GM19043 (cell line): ENCODE data around the gene CHPF2.

Experiments used
- ATAC-seq: cut with Tn5 transposase; IDR thresholded peaks from one replicate; pipeline ENCODE4 v1.9.1; 2021; ENCODE audit warnings: low read depth; ENCODE audit not compliant: unreplicated experiment

The CHPF2 gene

DNA sequence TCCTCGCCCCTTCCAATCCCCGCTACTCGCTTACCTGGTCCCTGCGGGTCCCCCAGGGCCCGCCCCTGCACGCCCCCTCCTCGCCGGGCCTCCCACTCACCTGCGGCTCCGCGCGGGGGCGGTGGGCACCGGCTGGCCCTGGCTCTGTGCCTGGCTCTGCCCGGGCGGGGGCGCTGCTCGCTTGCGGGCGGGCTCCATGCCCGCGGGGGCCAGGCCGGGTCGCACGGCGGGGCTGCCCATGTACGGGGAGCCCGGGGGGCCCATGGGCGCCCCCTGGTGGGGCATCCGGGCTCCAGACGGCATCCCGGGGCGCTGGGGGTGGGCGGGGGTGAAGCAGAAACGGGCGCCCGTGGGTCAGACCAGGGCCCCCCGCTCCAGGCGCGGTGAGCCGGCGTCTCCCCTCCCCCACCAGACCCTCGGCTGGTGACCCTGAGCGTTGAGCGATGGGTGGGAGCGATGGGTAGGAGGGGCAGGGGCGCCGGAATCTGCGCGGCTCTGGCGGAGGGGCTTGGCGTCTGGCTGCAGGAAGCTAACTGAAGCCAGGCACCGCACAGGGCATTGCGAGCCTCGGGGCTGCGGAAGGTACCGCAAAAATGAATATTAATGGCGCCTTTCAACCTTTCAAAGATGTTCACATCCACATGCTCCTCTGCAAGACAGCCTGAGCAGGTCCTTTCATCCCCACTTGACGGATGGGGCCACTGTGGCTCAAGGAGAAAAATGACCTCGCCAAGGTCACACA, 13.2 kb downstream of the CHPF2 start:
- ATAC-seq = no peak

DNA sequence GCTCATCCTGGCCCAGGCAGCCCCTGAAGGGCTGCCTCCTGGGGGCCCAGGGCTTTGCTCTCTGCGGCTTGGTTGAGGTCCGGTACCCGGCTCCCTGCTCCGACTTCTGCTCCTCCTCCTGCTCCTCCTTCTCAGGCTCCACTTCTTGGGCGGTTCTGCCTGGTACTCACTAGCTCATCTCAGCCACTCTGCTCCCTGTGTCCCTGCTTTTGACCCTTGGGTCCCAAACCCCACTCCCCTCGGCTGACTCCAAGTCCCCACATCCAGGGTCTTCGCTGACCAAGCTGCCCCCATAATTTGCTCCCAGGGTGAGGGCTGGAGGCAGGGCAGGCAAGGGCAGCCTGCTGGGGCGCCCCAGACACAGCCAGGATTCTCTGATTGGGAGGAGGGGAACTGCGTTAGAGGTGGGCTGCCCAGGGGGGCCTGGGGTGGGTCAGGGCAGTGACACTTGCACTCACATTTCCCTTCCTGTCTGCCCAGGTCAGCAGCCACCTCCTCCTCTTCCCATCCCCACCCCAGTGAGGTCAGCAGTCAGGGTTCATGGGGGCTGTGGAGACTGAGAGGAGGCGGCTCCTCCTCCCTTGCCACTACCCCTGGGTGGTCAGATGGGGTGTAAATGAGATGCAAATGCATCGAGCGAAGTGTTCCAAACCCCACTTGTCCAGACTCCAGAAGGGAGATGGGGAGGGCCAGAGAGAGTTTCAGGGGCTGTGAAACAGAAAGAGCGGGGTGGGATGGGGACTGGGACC, 14.0 kb downstream of the CHPF2 start:
- ATAC-seq = no peak

GRCh38 chr7:151246851-151247580, 14.7 kb downstream of the CHPF2 start:
- ATAC-seq = no peak

GRCh38 chr7:151247611-151248345, 15.5 kb downstream of the CHPF2 start:
- no peak for ATAC-seq

DNA sequence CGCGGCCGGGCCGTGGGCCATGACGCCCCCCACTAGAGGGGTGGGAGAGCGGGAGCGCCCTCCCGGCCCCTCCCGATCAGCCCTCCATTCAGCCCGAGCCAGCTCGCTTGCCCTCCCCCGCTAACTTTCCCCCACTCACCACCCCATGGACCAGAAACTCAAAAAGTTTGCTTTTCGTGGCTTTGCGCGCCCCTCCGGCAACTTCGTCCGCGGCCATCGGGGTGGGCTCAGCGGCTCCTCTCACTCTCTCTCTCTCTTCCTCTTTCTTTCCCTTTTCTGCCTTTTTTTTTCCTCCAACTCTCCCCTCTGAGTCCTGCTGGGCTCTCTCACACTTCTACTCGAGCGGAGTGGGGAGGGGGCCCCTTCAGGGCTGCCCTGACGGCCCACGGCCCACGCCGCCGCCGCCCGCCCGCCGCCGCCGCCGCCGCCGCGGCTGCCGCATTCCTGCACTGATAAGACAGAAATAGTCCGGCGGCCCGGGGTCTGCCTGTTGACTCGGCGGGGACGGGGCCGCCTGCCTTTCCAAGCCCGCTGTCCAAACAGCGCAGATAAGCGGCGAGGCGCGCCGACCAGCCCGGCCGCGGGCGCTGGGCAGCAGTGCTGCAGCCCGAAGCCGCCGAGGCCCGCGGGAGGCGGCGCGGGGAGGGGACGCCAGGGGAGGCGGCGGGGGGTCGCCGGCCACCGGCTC, 16.2 kb downstream of the CHPF2 start, which contains the start of gene SMARCD3:
Gene SMARCD3, minus strand, starts transcription at position 349 of the 688 bp plus-strand sequence. Its CDS starts 132 bp downstream, at position 217.
- no peak for ATAC-seq

- no peak for ATAC-seq
Measured at GRCh38 chr7:151249034-151249731, 16.9 kb downstream of the CHPF2 start.

DNA sequence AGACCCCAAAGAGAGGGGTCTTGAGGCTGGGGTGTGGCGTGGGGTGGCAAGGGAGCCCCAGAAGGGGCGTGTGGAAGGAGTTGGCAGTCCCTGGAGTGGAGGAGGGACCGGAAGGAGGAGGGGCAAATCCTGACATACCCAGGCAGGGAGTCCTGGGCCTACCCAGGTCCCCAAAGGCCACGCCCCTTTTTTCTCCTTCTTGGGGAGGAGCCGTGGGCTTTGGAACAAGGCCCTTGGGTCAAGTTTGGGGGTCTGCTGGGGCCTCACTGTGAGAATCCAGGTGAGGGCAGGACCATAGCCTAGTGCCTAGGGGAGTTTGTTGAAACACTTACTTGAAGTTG, 17.4 kb downstream of the CHPF2 start:
- no peak for ATAC-seq

- no peak for ATAC-seq
Measured at GRCh38 chr7:151250181-151251132, 18.2 kb downstream of the CHPF2 start.

DNA sequence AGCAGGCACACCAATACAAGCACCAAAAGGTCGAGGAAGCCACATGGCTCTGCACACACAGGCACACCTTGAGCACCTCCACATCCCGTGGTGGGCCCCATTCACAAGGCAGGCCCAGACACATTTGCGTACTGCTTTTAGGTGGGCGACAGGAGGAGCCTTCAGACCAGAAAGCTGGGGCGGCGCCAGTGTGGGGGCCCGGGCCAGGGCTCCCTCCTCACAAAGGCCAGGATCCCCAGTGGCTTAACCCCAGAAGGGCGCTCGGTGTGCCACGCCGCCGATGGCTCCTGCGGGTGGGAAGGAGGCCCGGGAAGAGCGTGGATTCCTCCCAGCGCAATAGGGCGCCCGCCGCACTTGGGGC, 19.0 kb downstream of the CHPF2 start:
- no peak for ATAC-seq

DNA sequence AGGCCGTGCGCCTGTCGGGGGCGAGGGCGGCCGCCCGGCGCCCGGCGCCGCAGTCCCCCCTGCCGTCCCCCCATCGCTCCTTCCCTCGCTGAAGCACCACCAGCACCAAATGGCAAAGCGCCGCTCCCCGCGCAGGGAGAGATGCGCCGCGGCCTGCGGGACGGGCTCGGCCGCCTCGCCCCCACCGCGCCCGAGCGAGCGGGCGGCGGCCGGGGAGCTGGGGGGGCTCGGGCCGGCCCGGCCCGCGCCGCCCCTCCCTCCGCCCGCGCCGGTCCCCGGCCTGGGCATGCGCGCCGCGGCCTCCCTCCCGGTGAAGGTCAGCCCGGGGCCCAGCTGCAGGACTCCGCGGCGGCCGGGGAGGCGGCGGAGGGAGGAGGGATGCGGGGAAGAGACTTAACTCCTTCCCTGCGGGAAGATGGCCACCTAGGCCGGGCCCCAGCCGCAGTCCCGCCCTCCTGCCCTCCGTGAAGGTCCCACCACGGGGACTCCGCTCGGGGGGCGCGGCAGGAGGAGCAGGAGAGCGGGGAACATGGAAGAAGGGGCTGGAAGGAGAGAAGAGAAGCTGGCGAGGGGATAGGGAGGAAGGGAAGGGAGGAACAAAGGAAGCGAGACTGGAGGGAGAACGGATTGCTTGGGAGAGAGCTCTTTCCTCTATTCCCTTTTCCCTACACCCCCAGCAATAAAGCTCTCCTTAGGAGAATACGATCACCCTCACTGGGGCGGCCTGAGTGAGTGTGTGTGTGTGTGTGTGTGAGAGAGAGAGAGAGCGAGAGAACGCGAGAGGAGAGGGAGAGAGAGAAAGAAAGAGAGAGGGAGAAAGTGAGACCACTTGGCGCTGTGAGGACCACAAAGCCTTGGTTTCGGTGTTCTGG, 19.6 kb downstream of the CHPF2 start:
- no peak for ATAC-seq

DNA sequence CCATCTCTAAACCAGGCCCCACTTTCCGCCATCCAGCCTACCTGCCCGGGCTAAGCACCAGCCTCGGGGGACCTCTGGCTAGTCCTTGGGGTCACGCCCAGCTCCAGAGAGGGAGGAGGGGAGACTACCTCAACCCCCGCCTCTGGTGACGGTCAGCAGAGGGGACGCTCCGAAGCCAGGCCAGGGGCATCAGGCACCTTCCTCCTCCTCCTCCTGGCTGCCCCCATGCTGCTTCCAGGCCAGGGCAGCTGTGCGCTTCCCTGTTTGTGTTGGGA, 20.2 kb downstream of the CHPF2 start:
- no peak for ATAC-seq

GRCh38 chr7:151252961-151253711, 20.9 kb downstream of the CHPF2 start:
- ATAC-seq = no peak

GRCh38 chr7:151254316-151254715, 22.0 kb downstream of the CHPF2 start:
- no peak for ATAC-seq

GRCh38 chr7:151254851-151255250, 22.6 kb downstream of the CHPF2 start:
- no peak for ATAC-seq

GRCh38 chr7:151255390-151255789, 23.1 kb downstream of the CHPF2 start:
- no peak for ATAC-seq

DNA sequence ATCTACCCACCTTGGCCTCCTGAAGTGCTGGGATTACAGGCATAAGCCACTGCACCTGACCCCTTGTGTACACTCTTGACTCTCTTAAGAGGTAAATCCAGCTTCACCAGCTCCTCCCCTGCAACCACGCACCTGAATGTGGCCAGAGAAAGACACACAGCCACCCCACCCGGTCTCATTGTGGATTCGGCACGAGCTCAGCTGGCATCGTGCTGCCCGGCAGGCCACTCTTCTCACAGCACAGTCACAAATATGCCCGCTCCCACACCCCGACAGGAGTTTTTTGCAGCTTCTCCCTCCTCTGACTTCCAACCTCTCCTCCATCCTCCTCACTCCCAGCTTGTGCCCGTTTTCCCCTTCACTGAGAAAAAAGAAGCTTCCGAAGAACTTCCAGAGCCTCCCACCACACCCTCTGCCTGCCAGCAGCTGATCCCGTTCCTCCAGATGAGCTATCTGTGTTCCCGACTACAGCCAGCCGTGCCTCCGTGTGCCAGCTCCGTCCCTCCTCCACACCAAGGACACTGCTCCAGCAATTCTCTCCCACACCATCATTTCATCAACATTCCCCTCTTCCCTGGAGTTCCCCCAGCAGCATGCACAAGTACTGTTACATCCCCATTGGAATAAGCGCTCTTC, 24.2 kb downstream of the CHPF2 start:
- ATAC-seq = no peak

- no peak for ATAC-seq
Measured at GRCh38 chr7:151257990-151258389, 25.7 kb downstream of the CHPF2 start.
